ENCODE measurements around the gene PADI6. TPM values are rescaled to one million over a fixed set of nuclear protein-coding genes. Genes with fewer than 3 reads are reported as not detected.
A peak's percentile ranks its signal among the peaks of the same experiment; 100 is the strongest.

PADI6 gene
- total and polyA plus RNA-seq, 4 donors = not detected

DNA sequence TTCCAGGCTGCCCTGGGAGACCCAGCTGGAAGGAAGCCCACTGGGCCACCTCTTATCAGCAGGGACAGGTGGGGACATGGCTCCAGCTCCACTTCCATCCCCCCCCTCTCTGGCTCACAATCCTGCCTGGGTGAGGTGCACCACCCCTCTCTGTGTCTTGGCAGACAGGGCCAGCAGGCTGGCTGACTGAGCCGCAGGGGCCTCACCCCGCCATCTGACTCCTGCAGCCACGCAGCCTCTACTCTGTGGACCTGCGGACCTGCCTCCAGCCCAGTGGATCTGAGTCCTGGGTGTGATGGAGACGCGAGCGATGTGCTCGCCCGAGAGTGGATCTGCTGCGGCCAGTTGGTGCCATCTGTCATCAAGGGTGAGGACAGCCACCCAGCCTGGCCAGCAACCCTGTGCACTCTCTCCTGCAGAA lies 37.4 kb downstream of the PADI6 start:
- TF ChIP-seq, protein P1, sequence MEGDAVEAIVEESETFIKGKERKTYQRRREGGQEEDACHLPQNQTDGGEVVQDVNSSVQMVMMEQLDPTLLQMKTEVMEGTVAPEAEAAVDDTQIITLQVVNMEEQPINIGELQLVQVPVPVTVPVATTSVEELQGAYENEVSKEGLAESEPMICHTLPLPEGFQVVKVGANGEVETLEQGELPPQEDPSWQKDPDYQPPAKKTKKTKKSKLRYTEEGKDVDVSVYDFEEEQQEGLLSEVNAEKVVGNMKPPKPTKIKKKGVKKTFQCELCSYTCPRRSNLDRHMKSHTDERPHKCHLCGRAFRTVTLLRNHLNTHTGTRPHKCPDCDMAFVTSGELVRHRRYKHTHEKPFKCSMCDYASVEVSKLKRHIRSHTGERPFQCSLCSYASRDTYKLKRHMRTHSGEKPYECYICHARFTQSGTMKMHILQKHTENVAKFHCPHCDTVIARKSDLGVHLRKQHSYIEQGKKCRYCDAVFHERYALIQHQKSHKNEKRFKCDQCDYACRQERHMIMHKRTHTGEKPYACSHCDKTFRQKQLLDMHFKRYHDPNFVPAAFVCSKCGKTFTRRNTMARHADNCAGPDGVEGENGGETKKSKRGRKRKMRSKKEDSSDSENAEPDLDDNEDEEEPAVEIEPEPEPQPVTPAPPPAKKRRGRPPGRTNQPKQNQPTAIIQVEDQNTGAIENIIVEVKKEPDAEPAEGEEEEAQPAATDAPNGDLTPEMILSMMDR (IDR thresholded peaks at IDR 0.05; ENCODE audit: control extremely low read depth, extremely low read depth) = no peak
- Histone ChIP-seq H3K36me3 (ENCODE audit: control insufficient read depth in 4 of 4, insufficient read depth in 4 of 4, low read length in 4 of 4) (peaks cover 28 to 50% (median 30%) of the 10 kb centered on the region in 4 donors), H3K4me3 (no peak overlapping the region), H3K27me3 (ENCODE audit: control insufficient read depth in 3 of 3, insufficient read depth in 3 of 3, low read length in 2 of 3) (no peaks in the 10 kb centered on the region), H3K27ac (ENCODE audit: low read depth in 1 of 2, low read length in 1 of 2) (no peak overlapping the region), H3K4me1 (ENCODE audit: control insufficient read depth in 5 of 5, insufficient read depth in 5 of 5, low read length in 5 of 5) (peaks cover 0 to 13% (median 0%) of the 10 kb centered on the region in 5 donors), H3K9me3 (ENCODE audit: control insufficient read depth in 4 of 4, insufficient read depth in 3 of 4, low read length in 3 of 4) (no peaks in the 10 kb centered on the region), H3K9ac (ENCODE audit: insufficient read depth in 1 of 2, low read length in 2 of 2) (no peak overlapping the region)
- ATAC-seq (ENCODE audit: insufficient read depth, low FRiP score) = no peak
- DNase-seq = no peak
- 89 to 96% methylated on average over 10 of the region's 10 CpGs for WGBS, 2 donors

DNA sequence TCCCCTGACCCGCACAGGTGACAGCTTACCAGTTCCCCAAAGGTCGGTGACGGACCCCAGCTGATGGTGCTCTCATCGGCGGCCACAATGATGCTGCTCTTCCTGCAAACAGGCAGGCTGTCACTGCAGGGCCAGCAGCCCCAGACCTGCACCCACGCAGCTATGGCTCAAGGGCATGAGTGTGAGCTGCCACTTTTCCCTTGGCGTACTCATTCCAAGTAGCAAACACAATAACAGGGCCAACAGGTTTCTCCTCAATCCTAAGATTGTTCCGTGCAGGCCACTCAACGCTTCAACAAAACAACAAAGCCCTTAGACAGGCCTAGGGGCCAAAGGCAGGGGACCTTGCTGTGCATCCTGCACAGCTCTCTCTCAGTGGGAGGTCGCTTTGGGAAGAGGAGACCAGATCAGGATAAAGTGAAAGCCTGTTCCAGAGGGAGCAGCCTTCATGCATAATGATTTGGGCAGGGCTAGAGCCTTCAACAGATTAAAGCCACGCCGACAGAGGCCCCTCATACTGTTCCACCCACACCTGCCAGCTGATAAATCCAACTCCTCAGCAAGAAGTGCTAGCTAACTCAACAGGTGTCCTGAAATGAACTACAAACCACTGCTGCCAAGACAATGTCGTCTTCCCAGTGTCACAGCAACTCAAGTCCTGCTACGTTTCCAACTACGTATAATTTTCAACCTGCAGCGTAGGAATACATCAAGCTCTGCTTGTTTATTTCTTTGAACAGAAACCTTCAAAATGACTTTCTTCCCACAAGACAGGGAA lies 40.3 kb downstream of the PADI6 start:
- H3K4me3 ChIP-seq = no peak overlapping the region
- peaks cover 43 to 68% (median 47%) of the 10 kb centered on the region in 4 donors for H3K36me3 ChIP-seq (ENCODE audit: control insufficient read depth in 4 of 4, insufficient read depth in 4 of 4, low read length in 4 of 4)
- peak; percentile 55 to 78 (median 58) for DNase-seq
- H3K27me3 ChIP-seq (ENCODE audit: control insufficient read depth in 3 of 3, insufficient read depth in 3 of 3, low read length in 2 of 3) = no peaks in the 10 kb centered on the region
- peaks cover 0 to 8% (median 0%) of the 10 kb centered on the region in 5 donors for H3K4me1 ChIP-seq (ENCODE audit: control insufficient read depth in 5 of 5, insufficient read depth in 5 of 5, low read length in 5 of 5)
- ATAC-seq (ENCODE audit: insufficient read depth, low FRiP score) = peak; percentile 30
- no peaks in the 10 kb centered on the region for H3K9me3 ChIP-seq (ENCODE audit: control insufficient read depth in 4 of 4, insufficient read depth in 3 of 4, low read length in 3 of 4)
- WGBS, 2 donors = 76 to 84% methylated on average over 16 of the region's 16 CpGs
- H3K9ac ChIP-seq (ENCODE audit: insufficient read depth in 1 of 2, low read length in 2 of 2) = no peak overlapping the region
- peak overlapping the region in 1 of 2 donors; percentile 13 for H3K27ac ChIP-seq (ENCODE audit: low read depth in 1 of 2, low read length in 1 of 2)
- TF ChIP-seq, protein P1 (IDR thresholded peaks at IDR 0.05; ENCODE audit: control extremely low read depth, extremely low read depth) = no peak

- Histone ChIP-seq H3K36me3 (ENCODE audit: control insufficient read depth in 4 of 4, insufficient read depth in 4 of 4, low read length in 4 of 4) (peaks cover 50 to 70% (median 54%) of the 10 kb centered on the region in 4 donors), H3K4me3 (no peak overlapping the region), H3K27ac (ENCODE audit: low read depth in 1 of 2, low read length in 1 of 2) (no peak overlapping the region), H3K9me3 (ENCODE audit: control insufficient read depth in 4 of 4, insufficient read depth in 3 of 4, low read length in 3 of 4) (no peaks in the 10 kb centered on the region), H3K27me3 (ENCODE audit: control insufficient read depth in 3 of 3, insufficient read depth in 3 of 3, low read length in 2 of 3) (no peaks in the 10 kb centered on the region), H3K4me1 (ENCODE audit: control insufficient read depth in 5 of 5, insufficient read depth in 5 of 5, low read length in 5 of 5) (peaks cover 0 to 8% (median 0%) of the 10 kb centered on the region in 5 donors), H3K9ac (ENCODE audit: insufficient read depth in 1 of 2, low read length in 2 of 2) (no peak overlapping the region)
- 90 to 95% methylated on average over 2 of the region's 2 CpGs for WGBS, 2 donors
- TF ChIP-seq, protein P1 (IDR thresholded peaks at IDR 0.05; ENCODE audit: control extremely low read depth, extremely low read depth) = no peak
- ATAC-seq (ENCODE audit: insufficient read depth, low FRiP score) = no peak
- no peak for DNase-seq
Observed at GRCh38 chr1:17414022-17414421, 42.0 kb downstream of the PADI6 start.

Data from lung (tissue), 12 donors.